COLO668 (cell line): ENCODE data around the gene DPP10.

ENCODE experiments used
- DNase-seq: peaks from one replicate; lab custom pipeline; 2025; ENCODE audit not compliant: unreplicated experiment; lab: John Stamatoyannopoulos, UW

Gene DPP10

DNA sequence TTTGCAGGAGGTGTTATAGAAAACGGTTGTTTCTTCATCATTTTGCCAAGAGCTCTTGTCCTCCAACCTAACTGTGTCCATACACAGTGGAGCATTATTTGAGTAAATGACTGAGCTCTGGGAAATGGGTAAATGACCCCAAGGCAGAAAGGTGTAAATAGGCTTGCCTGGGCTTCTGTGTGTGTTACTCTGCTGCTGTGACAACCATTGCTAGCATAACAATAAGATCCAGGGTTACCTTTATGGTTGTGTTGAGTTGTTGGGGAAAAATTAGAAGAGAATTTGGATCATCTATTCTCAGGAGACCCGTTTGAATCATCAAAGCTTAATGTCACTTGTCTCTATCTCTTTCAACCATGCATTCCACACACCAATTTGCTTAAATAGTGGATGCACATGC is 672.7 kb downstream of the DPP10 start:
- DNase-seq: no peak

DNA sequence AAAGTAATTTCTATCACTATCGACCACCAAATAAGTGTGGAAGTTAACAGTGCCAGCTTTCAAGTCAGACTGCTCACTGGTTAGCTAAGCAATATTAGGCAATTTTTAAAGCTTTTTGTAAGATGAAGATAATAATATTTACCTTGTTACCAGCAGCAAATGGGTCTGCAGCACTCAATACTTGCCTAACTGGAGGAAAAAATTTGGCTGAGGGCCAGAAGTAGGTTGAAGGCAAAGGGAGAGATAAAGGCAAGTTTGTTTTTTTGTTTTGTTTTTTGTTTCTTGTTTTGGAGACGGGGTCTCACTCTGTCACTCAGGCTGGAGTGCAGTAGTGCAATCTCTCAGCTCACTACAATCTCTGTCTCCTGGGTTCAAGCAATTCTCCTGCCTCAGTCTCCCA is 675.9 kb downstream of the DPP10 start:
- DNase-seq: no peak

DNA sequence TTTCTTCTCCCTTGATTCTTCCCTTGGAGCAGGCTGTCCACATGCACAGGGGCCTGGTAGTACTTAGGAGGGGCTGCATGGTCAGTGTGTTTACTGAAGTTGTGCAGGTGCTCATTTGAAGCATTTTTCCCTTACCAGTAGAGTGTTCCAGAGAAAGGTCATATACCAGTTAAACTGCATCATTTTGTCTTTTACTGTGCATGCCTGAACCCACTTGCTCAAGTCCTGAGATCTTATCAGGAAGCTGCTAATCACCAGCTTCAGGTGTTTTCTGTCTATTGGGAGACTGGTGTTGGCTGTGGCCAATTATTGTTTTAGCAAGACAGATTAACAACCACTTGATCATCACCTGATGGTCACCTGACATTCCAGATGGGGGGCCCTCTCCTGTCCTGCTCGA is 676.6 kb downstream of the DPP10 start:
- no peak for DNase-seq

DNA sequence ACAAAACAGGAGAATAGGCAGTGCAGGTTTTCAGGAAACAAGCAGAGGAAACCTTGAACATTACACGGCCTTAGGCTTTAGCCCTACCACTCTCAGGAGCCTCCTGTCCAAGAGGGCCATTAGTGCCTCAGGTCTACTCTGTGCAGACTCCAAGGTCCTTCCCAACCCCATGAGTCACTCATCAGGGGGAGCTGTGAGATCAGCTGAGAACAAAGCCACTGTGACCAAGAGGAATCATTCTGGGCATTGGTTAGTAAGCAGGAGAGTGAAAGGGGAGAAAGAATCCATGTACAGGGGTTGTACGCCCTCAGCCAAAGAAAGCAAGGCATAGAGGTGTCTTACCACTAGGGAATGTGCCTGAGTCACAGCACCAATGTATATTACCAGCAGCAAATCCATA is 680.3 kb downstream of the DPP10 start:
- no peak for DNase-seq

DNA sequence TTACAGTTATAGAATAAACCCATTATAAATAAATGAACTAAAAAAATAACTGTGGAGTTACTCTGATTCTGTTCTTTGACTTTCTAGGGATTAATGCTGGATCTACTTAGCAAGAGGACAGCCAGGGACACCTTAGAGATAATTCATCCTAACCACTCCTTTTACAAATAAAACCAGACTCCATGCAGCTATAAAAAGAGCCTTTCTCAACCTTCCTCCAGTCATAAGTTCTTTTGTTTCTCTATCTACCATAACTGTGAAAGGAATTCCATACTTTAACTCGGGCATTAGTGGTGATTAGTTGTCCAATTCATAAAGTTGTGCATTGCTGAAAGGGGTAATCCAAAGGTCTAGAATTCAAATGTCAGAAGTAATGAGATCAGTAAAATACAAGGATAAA is 682.4 kb downstream of the DPP10 start:
- no peak for DNase-seq

DNA sequence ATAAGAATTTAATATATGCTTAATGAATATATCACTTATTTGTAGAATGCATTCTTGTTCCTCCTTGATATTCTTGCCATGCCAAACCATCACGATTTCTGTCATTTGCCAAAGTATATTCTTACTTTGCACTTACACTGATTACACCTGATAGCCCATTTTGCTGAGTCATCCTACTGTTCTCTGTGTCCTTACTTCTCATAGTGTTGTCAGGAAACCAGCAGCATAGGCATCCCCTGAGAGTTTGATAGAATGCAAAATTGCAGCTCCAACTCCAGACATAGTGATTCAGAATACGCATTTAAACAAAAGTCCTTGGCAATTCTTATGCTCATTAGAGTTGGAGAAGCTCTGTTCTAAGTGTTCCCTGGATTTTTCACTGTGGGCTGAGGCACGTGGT is 687.1 kb downstream of the DPP10 start:
- no peak for DNase-seq

DNA sequence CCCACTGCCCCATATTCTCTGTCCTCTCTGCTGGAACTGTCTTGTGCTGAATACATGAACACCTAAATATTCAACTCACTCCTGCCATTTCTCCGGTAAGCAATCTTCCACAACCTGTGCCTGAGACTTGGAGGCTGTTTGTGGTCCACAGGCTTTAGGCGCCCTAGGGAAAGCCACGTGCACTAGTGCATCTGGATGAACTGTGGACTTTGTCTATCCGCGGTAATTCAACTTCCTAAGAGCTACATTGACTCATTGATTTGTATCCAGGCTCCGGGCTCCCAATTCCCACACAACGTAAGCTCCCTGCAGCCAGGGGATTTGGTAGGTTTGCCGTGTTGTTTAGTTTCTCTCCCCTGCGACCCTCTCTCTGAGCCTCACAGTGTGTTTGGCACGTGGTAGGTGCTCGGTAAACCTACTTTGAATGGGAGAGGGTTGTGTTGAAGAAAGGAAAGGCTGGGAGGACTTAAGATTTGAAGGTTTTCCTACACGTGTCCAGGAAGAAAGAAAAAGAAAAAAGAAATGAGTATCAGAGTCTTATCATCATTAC is 718.2 kb downstream of the DPP10 start:
- peak; percentile 50 for DNase-seq

DNA sequence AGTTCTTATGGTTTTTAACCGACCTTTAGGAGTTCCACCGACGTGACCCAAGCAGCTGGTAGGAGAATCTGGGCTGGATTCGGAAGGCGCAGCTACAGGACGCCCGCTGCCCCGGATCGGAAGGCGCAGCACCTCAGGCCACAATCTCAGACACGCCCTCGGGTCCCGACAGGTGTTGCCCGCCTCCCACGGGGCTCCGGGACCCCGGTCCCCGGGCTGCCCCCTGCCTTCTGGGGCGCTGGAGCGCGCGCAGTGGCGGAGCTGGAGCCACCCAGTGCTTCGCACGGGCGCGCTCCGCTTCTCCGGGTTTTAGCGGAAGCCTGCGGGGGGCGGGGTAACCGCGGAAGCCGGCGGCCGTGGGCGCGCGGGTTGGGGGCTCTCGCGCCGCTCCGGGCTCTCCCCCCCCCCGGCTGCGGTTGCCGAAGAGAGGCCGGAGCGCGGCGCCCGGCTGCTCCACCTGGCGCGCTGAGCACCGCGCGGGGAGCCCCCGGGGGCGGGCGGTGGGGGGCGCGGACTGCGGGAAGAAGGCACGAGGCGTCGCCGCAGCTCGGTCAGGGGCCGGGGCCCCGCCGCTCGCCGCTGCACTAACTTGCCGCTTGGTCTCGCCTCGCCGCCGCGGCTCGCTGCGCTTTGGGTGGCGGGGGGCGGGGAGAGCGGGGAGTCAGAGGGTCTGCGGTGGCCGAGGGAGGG is 718.8 kb downstream of the DPP10 start:
- DNase-seq: peak; percentile 91

DNA sequence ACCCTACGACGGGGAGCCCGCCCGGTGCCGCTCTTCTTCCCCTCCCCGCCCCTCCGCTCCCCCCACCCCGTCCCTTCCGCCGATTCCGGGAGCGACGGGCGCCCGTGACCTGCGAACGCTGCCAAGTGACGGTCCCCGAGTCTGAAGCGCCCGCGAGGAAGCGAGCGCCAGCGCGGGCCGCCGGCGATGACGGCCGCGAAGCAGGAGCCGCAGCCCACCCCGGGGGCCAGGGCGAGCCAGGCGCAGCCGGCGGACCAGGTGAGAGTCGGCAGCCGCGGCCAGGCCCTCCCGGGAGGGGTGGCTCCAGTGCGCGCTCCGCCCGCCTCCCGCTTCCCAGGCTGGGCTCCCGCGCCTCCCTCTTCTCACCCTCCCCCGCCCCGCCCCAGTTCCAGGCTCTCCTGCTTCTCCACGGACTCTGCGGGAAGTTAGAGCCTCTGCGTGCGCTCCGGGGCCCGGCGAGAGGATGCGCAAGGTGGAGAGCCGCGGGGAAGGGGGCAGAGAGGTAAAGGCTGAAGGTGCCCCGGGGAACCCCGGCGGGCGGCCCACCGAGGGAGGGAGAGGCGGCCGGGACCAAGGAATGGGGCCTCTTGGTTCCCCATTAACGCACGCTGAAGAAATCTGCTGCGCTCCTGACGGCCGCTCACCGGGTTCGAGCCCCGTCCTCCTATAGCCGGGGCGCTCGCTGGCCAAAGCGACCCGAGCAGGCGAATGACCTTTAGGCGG is 719.5 kb downstream of the DPP10 start:
- peak; percentile 87 for DNase-seq

DNA sequence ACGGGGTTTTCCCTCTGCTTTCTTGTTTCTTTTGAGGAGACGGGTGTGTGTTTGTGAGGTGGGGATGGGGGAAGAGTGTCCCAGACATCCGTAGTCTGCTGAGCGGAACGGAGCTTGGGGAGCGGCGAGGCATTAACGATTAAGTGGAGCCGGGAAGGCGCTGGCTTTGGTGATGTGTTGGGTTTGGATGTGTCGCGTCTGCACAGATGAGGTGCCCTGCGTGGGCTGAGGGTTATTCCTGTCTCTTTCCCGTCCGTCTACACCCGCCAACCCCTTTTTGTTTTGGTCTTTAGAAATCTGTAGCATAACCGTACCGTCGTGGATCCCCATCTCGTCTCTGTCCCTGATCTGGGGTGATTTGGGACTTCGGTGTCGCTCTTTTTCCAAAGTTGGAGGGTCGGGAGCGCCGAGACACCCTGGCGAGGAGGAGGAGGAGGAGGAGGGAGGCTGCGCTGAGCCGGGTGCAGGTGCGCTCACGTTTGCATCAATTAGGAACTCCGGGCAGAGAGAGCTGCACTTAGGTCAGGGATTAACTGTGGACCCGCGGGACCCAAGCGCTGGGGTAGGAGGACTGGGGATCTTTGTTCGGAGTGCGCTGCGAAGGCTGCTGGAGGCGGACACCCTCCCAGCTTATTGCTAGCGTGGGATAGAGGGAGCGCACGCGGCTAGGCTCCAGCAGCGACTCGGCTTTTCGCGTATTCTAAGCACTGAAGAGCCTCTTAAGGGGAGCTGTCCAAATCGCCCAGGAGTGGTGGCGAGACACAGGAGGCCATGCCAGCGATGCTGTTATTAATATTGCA is 720.3 kb downstream of the DPP10 start:
- DNase-seq: peak; percentile 55

DNA sequence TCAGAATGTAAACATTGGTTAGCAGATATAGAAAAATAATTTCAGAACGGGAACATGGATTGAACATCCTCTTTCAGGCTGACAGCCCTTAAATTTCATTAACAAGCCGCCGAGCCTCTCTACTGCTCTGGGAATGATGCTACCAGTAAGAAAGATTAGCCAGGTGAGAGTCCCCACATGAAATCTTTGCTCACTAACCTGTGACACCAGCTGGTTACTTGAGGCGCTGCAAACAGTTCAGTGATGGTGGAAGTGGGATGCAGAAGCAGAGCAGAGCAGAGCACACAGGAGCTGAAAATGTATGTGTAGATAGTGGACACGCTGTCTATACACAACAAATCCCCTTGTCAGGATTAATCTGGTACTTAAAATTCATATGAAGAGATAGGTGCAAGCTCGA is 721.1 kb downstream of the DPP10 start:
- DNase-seq: peak; percentile 23

DNA sequence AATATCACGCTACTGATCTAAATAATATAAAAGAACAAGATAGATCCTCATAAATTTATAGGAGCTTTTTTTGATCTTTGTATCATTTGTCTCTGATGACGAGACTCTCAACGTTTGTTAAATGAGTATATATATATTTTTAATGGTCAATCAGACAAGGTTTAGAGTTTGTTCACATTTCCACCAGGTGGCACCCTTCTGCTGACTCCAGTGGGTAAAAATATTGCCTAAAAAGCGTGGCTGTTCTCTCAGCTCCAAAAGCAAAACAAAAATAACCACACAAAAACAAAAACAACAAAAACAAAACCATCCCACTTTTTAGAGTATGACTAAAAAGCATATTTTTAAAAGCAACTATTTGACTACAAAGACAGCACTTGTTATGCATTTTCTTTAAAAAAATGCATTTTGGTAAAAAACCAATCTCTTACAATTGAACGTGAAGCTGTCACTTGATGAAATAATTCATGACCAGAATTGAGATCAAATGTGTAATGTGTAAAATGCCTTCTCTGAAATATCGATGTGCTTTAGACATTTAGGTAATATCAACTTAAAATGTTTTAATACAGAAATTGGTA is 723.2 kb downstream of the DPP10 start:
- peak; percentile 24 for DNase-seq

DNA sequence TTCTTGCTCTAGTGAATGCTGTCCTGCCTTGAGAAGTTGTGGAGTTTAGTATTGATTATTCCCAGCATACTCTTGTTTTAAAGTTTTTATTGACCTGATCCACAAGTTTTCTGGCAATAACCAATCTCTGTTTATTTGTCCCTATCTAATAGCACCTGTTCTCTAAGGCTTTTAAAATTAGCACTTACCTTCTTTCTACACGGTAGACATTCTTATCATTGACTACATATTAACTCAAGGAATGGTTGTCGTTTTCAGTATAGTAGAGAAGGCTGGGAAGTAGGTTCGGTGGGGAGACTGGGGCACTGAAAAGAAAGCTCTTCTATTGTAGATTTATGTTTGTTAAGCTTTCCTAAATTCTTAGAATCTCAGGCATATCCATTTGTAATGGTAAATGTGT is 726.0 kb downstream of the DPP10 start:
- no peak for DNase-seq

DNA sequence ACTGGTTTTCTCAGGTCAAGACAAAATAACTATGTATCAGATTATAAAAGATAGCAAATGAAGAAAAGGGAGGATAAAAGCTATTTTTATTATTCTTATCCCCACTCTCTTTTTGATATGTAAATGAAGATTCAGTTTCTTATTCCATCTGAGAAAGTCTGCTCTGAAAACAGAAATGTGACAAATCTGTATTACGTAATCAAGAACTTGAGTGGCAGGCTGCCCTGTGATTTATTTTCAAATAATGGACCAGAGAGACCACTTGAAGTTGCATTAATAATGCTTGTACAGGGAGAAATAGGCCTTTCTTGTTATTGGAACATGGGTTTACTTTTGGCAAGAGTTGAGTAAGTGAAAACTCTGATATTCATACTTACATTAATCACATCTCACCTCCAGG is 727.4 kb downstream of the DPP10 start:
- DNase-seq: no peak

DNA sequence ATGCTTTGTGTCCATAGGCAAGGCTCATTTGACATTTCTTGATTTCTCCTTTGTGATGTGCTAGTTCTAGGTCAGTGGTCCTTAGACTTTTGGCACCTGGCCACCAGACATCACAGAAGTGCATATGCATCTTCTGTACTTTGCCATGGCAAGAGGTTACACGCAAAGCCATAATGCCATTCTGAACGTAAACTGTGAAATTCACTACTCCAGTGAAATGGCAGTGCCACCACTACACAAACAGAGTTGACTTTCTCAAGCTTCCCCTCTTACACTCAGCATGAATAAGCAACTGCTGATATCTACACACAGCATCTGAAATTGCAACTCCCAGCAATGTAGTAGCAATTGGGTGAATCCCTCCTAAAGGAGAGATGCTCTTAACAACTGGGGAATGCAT is 729.3 kb downstream of the DPP10 start:
- DNase-seq: no peak

DNA sequence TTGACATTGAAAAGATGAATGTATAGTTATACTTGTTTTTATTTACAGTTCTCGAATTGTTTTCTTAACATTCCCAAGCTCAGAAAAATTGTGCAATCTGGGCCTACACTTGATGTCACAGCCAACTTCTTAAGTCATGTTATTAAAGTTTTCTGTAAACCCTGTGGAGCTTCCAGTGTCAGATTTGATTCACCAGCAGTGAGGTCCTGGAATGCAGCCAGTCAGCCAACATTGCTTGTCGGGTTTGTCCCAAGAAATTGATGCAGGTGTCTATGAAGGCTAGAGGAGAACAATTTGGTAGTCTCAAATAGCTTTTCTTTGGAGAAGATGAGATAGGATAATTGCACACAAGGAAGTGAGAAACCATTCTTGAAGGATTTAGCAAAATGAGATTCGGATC is 732.2 kb downstream of the DPP10 start:
- no peak for DNase-seq

DNA sequence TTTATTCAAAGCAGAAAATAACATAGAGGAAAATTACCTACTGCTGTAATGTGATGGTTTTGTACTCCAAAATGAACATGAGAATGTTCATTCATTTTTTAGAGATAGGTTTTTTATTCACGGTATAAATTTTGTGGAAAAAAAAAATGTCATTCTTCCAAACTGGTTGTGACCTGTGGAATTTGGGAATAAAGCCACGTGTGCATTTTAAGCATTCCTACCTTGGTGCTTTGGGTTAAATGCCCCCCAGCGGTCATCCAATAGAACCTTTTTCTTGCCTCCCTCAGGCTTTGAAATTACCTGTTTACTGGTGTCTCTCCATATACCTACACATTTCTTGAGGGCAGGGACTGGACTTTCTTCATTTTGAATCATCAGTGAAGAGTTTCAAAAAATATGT is 740.7 kb downstream of the DPP10 start:
- DNase-seq: no peak

DNA sequence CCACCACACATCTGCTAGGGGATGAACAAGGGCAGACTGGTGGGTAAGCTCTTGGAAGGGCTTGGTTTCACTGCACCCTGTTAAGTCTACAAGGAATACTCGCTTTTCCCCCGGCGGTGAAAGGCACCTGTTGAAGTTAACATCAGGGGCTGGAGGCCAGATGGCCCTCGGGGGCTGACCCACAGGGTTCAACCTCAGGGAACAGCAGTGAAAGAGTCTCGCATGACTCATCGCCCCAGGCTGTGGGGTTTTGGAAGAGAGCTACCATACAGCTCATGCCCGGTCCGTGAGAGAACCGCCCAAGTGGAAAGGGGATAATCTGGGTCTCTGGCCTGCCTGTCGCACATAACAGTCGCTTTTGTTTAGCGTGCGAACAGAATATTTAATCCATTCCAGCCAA is 748.0 kb downstream of the DPP10 start:
- DNase-seq: no peak

DNA sequence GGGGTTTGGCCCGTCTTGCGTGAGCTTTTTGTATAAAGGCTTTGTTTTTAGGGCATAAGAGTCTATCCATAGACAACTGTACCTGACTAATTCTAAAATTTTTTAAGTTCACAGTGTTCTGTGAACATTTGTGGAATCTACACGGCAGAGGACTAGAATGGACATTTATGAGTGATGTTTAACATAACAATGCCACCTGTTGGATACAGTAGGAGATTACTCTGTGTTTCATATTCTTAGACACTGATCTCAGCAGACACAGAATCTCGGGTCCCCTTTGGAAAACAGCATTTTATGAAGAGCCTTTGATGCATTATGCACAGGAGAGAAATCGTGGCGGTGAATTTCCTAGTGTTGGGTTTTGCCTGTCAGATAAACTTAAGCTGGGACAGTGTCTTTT is 752.2 kb downstream of the DPP10 start:
- DNase-seq: no peak

DNA sequence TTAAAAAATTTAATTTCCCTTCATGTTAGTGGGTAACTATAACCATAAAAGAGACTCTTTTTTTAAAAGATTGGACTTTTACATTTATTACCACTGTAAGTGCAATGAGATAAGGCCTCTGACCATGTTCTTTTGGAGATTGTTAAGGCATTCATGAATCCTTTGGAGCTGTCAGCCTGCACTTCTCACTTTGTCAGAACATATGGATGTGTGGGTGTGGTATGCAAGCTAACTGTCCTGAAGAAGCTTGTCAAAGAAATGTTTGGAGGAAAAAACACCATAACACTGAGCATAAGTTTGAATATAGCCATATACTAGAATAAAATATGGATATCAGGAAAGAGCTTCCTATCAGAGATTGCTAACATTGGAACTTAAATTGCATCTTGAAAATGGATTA is 754.1 kb downstream of the DPP10 start:
- DNase-seq: no peak

DNA sequence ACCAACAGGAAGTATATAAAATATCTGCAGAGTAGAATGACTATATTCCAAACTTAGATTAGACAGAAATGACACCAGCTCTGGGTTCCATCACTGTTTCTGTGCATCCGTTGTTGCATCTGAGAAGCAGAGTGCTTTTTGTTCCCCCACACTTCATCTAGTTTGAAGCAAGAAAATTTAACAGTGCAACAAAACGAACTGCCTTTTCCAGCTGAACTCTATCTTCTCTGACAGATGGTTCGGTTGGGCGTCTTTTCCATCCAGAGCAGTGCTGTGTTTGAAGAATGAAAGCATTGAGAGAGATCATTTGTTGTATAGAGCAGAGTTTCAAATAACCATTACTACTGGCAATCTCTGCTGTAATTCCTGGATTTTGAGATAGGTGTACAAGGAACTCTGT is 757.5 kb downstream of the DPP10 start:
- no peak for DNase-seq
